H9 (cell line): ENCODE results near the gene KRT74. TPM values are rescaled to one million over a fixed set of nuclear protein-coding genes. Genes with fewer than 3 reads are reported as not detected.

Experiments
- DNase-seq: peaks from one replicate; pipeline ENCODE4 v3.0.0-alpha.2; 2017
- H2AFZ ChIP-seq: one replicate; pipeline ENCODE4 v1.6.1; 2013; ENCODE audit warnings: mild to moderate bottlenecking, low read length, control low read depth, moderate library complexity
- H2AK5ac ChIP-seq: 2 replicates; pipeline ENCODE4 v1.6.1; 2013; ENCODE audit warnings: low read length, control low read depth, mixed read lengths; ENCODE audit not compliant: insufficient read length
- H2BK120ac ChIP-seq: one replicate; pipeline ENCODE4 v1.6.1; 2013; ENCODE audit warnings: low read depth, mild to moderate bottlenecking, low read length, control low read depth, inconsistent platforms; ENCODE audit not compliant: poor library complexity, severe bottlenecking
- H2BK12ac ChIP-seq: 2 replicates; pipeline ENCODE4 v1.6.1; 2013; ENCODE audit warnings: low read length, control low read depth, mixed read lengths, low read depth; ENCODE audit not compliant: insufficient read length
- H2BK15ac ChIP-seq: 2 replicates; pipeline ENCODE4 v1.6.1; 2013; ENCODE audit warnings: low read depth, low read length, control low read depth
- H2BK20ac ChIP-seq: one replicate; pipeline ENCODE4 v1.6.1; 2013; ENCODE audit warnings: low read depth, mild to moderate bottlenecking, low read length, control low read depth, inconsistent platforms; ENCODE audit not compliant: poor library complexity, severe bottlenecking
- H2BK5ac ChIP-seq: 2 replicates; pipeline ENCODE4 v1.6.1; 2013; ENCODE audit warnings: low read length, control low read depth, mixed read lengths; ENCODE audit not compliant: insufficient read length
- H3K14ac ChIP-seq: 2 replicates; pipeline ENCODE4 v1.6.1; 2013; ENCODE audit warnings: low read length, control low read depth; ENCODE audit not compliant: insufficient read depth
- H3K18ac ChIP-seq: 2 replicates; pipeline ENCODE4 v1.6.1; 2013; ENCODE audit warnings: low read depth, mild to moderate bottlenecking, mixed read lengths, low read length, control low read depth; ENCODE audit not compliant: insufficient read length
- H3K23ac ChIP-seq: 2 replicates; pipeline ENCODE4 v1.6.1; 2013; ENCODE audit warnings: low read length, control low read depth, mixed read lengths, low read depth; ENCODE audit not compliant: insufficient read length
- H3K23me2 ChIP-seq: 2 replicates; pipeline ENCODE4 v1.6.1; 2013; ENCODE audit warnings: low read depth, mild to moderate bottlenecking, mixed read lengths, low read length, control low read depth; ENCODE audit not compliant: insufficient read length, poor library complexity, severe bottlenecking
- H3K27ac ChIP-seq: 2 replicates; pipeline ENCODE4 v1.5.1; 2013; ENCODE audit warnings: low read length, control low read depth, mixed read lengths, low read depth; ENCODE audit not compliant: insufficient read length
- H3K27me3 ChIP-seq: 2 replicates; pipeline ENCODE4 v1.6.1; 2013; ENCODE audit warnings: low read length, control low read depth, inconsistent platforms; ENCODE audit not compliant: insufficient read depth
- H3K4ac ChIP-seq: 2 replicates; pipeline ENCODE4 v1.6.1; 2013; ENCODE audit warnings: low read depth, mild to moderate bottlenecking, control low read depth, inconsistent platforms, low read length, moderate library complexity
- H3K4me1 ChIP-seq: 2 replicates; pipeline ENCODE4 v1.6.1; 2013; ENCODE audit warnings: low read length, control low read depth, inconsistent platforms; ENCODE audit not compliant: insufficient read depth
- H3K4me2 ChIP-seq: 2 replicates; pipeline ENCODE4 v1.6.1; 2013; ENCODE audit warnings: low read length, control low read depth, mixed read lengths; ENCODE audit not compliant: insufficient read length, insufficient read depth
- H3K56ac ChIP-seq: 2 replicates; pipeline ENCODE4 v1.6.1; 2013; ENCODE audit warnings: low read depth, mild to moderate bottlenecking, mixed read lengths, low read length, control low read depth; ENCODE audit not compliant: insufficient read length
- H3K79me1 ChIP-seq: 2 replicates; pipeline ENCODE4 v1.6.1; 2013; ENCODE audit warnings: low read depth, mild to moderate bottlenecking, moderate library complexity, low read length, control low read depth, inconsistent platforms; ENCODE audit not compliant: insufficient read depth, poor library complexity, severe bottlenecking
- H3K79me2 ChIP-seq: 2 replicates; pipeline ENCODE4 v1.6.1; 2013; ENCODE audit warnings: low read length, control low read depth, inconsistent platforms; ENCODE audit not compliant: insufficient read depth
- H3K9ac ChIP-seq: 2 replicates; pipeline ENCODE4 v1.6.1; 2013; ENCODE audit warnings: low read length, control low read depth, mixed read lengths; ENCODE audit not compliant: insufficient read length; ENCODE audit errors: extremely low read depth
- H3K9me3 ChIP-seq: one replicate; pipeline ENCODE4 v1.6.1; 2013; ENCODE audit warnings: low read depth, low read length, inconsistent platforms; ENCODE audit not compliant: control insufficient read depth
- H3T11ph ChIP-seq: one replicate; pipeline ENCODE4 v1.6.1; 2013; ENCODE audit warnings: mild to moderate bottlenecking, low read length, control low read depth, inconsistent platforms
- H4K20me1 ChIP-seq: one replicate; pipeline ENCODE4 v1.6.1; 2013; ENCODE audit not compliant: control insufficient read depth, insufficient read length, insufficient read depth
- H4K5ac ChIP-seq: 2 replicates; pipeline ENCODE4 v1.6.1; 2013; ENCODE audit warnings: low read depth, mild to moderate bottlenecking, mixed read lengths, low read length, control low read depth; ENCODE audit not compliant: insufficient read length
- H4K8ac ChIP-seq: replicated peaks from 2 replicates; pipeline ENCODE4 v1.6.1; 2013; ENCODE audit warnings: low read length, control low read depth, mixed read lengths, low read depth; ENCODE audit not compliant: insufficient read length
- H4K91ac ChIP-seq: 2 replicates; pipeline ENCODE4 v1.6.1; 2013; ENCODE audit warnings: low read depth, mild to moderate bottlenecking, moderate library complexity, mixed read lengths, low read length, control low read depth; ENCODE audit not compliant: insufficient read length
- H3K27ac Mint-ChIP-seq, 3 experiments: 2 replicates in 2 of 3; 3 replicates in 1 of 3; pipeline ENCODE4 v1.8.0; 2020 to 2021; ENCODE audit warnings: mixed read lengths in 3 of 3, mild to moderate bottlenecking in 1 of 3, moderate library complexity in 1 of 3
- H3K27me3 Mint-ChIP-seq: 2 replicates; pipeline ENCODE4 v1.8.0; 2021; ENCODE audit warnings: low read depth, mild to moderate bottlenecking, moderate library complexity, mixed read lengths
- H3K36me3 Mint-ChIP-seq, 3 experiments: 2 replicates in 2 of 3; 3 replicates in 1 of 3; pipeline ENCODE4 v1.8.0; 2020 to 2021; ENCODE audit warnings: low read depth in 3 of 3, mixed read lengths in 3 of 3; ENCODE audit not compliant: insufficient read depth in 1 of 3
- H3K4me1 Mint-ChIP-seq, 2 experiments: 2 replicates each; pipeline ENCODE4 v1.8.0; 2020; ENCODE audit warnings: mixed read lengths in 2 of 2
- H3K4me3 Mint-ChIP-seq, 2 experiments: 2 replicates in 1 of 2; 3 replicates in 1 of 2; pipeline ENCODE4 v1.8.0; 2020 to 2021; ENCODE audit warnings: mild to moderate bottlenecking in 2 of 2, mixed read lengths in 2 of 2, moderate library complexity in 1 of 2
- H3K9me3 Mint-ChIP-seq, 2 experiments: 2 replicates in 1 of 2; 3 replicates in 1 of 2; pipeline ENCODE4 v1.8.0; 2020; ENCODE audit warnings: mild to moderate bottlenecking in 2 of 2, mixed read lengths in 2 of 2, moderate library complexity in 1 of 2
- CTCF ChIP-seq: fragments of 200-600 bp; sonication (generic); conservative IDR thresholded peaks from 3 replicates; pipeline ENCODE4 v1.8.0; 2021; ENCODE audit warnings: antibody characterized with exemption, mild to moderate bottlenecking
- WGBS: extraction: QIAGEN DNeasy Blood & Tissue Kit; methylation state at CpG from one replicate; pipeline ENCODE4 v1.1.7; 2013; ENCODE audit warnings: missing lambda C conversion rate, low lambda C conversion rate, mixed read lengths; ENCODE audit not compliant: insufficient read length; ENCODE audit errors: extremely low coverage; 5-methylcytosine and 5-hydroxymethylcytosine counted together
- total RNA-seq: library from RNA; stranded (reverse); gene quantifications from 2 replicates; pipeline ENCODE4 v1.2.1, GENCODE V29; 2021

The KRT74 gene
- total RNA-seq, 1 experiment from 2014 or later: not detected

DNA sequence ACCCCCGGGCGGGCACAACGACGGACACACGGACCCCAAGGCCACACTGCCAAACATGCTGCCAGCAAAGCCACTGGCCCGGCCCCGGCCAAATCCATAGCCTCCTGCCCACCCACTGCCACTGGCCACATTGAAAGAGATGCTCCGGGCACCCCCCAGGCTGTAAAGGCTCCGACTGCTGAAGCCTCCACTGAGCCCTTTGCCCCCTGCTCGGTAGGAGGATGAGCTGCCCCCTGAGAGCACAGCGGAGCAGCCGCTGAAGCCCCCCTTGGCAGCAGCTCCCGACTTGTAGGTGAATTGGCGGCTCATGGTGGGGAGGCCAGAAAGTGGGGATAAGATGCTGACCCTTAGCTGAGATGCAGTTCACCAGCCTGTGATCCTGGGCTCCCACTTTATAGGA, 44.6 kb upstream of the KRT74 start, which contains the start of gene KRT73:
TSS of gene KRT73 (minus strand) at position 344 of the 400 bp plus-strand sequence. CDS start at position 309, 35 bp downstream.
- H3K9me3 ChIP-seq: no peaks in the 10 kb centered on the region
- H3K4me1 ChIP-seq: no peaks in the 10 kb centered on the region
- H3K23ac ChIP-seq: no peak within 1 kb of the TSS
- TF ChIP-seq CTCF: no peak
- no peak within 1 kb of the TSS for H2AK5ac ChIP-seq
- no peak within 1 kb of the TSS for H4K8ac ChIP-seq
- H2BK20ac ChIP-seq: no peak within 1 kb of the TSS
- H3K23me2 ChIP-seq: no peaks in the 10 kb centered on the region
- H3K9me3 Mint-ChIP-seq: no peaks in the 10 kb centered on the region
- H3T11ph ChIP-seq: no peak within 1 kb of the TSS
- H2BK5ac ChIP-seq: no peak within 1 kb of the TSS
- WGBS: no CpG with 5 or more reads among the region's 14 CpGs
- H3K4ac ChIP-seq: no peak within 1 kb of the TSS; the same call in 1 of the 2 replicates
- H3K27ac ChIP-seq: no peak within 1 kb of the TSS
- H3K14ac ChIP-seq: no peak within 1 kb of the TSS
- DNase-seq: peak; percentile 22
- peaks cover 14% of the 10 kb centered on the region for H3K27me3 Mint-ChIP-seq
- H2BK12ac ChIP-seq: no peak within 1 kb of the TSS
- H4K5ac ChIP-seq: no peak within 1 kb of the TSS
- H3K56ac ChIP-seq: no peak within 1 kb of the TSS
- H2AFZ ChIP-seq: no peak within 1 kb of the TSS
- H3K79me1 ChIP-seq: no peaks in the 10 kb centered on the region
- H3K4me1 Mint-ChIP-seq: peaks cover 10 to 14% of the 10 kb centered on the region in 2 experiments
- no peak within 1 kb of the TSS for H3K9ac ChIP-seq
- no peak within 1 kb of the TSS for H2BK120ac ChIP-seq
- H3K4me3 Mint-ChIP-seq: no peak within 1 kb of the TSS
- H3K4me2 ChIP-seq: no peak within 1 kb of the TSS
- no peak within 1 kb of the TSS; a peak in 1 of 7 replicates for H3K27ac Mint-ChIP-seq
- no peak within 1 kb of the TSS for H2BK15ac ChIP-seq
- H3K36me3 Mint-ChIP-seq: no peaks in the 10 kb centered on the region
- H4K91ac ChIP-seq: no peak within 1 kb of the TSS
- H4K20me1 ChIP-seq: no peaks in the 10 kb centered on the region
- no peaks in the 10 kb centered on the region for H3K27me3 ChIP-seq
- H3K79me2 ChIP-seq: no peaks in the 10 kb centered on the region
- peak within 1 kb of the TSS; percentile 41 for H3K18ac ChIP-seq
